HG02970 (cell line): Measurements from ENCODE around the gene RALGAPA1.

Source experiments
- ATAC-seq: cut with Tn5 transposase; IDR thresholded peaks from one replicate; pipeline ENCODE4 v1.9.1; 2021; ENCODE audit warnings: mild to moderate bottlenecking, moderate library complexity, moderate number of reproducible peaks; ENCODE audit not compliant: unreplicated experiment, low FRiP score

The RALGAPA1 gene

GRCh38 chr14:35556548-35556947 is 252.5 kb downstream of the RALGAPA1 start:
- ATAC-seq = no peak

DNA sequence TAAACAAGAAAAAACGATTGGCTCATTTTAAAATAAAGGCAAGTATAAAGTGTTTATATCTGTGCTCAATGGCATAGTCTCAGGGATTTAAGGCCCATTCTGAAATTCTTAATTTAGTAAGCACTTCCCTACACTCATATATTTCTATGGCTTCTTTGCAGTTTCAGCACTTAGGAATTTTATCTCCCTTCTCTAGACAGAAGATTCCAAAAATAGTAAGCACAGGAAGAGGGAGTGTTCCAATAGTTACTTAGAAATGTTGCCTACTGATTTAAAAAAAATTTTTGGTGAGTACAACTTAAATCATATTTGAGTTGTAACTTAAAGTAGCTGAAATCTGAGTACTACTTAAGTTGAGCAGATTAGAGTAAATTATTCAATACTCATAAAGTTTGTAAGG is 255.3 kb downstream of the RALGAPA1 start:
- no peak for ATAC-seq

DNA sequence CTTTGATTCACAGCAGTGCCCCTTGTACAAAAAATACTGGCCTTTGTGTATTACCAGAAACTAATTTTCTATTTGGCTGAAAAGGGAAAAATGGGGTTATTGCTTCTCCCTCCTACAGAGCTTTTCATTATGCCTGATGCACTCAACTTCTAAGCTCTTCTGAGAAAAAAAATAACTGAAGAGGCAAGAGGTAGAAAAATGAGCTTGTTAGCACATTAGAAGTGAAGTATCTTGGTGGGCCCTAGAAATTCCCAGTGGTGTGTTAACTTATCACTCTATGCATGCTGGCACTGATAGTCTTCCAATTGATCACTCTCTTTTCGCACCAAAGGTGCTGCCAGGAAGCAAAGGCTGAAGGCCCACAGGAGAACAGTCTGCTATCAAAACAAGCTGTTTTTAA is 258.0 kb downstream of the RALGAPA1 start:
- no peak for ATAC-seq

DNA sequence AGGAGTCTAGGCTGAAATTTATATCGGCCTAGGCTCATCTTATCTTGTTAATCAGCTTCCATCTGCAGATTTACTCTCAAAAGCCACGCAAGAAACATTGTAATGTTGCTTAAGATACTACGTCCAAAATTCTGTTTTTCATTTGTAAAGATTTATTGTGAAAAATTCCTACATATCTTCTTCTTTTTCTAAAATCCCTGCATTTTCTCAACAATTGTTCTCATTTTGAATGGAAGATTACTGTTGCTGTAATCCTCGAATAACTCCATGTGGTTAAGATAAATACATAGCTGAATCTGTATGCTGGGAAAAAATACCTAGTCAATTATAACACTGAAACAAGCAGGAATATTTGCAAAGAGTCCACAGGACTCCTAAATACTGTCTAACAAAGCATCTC is 259.5 kb downstream of the RALGAPA1 start:
- no peak for ATAC-seq

DNA sequence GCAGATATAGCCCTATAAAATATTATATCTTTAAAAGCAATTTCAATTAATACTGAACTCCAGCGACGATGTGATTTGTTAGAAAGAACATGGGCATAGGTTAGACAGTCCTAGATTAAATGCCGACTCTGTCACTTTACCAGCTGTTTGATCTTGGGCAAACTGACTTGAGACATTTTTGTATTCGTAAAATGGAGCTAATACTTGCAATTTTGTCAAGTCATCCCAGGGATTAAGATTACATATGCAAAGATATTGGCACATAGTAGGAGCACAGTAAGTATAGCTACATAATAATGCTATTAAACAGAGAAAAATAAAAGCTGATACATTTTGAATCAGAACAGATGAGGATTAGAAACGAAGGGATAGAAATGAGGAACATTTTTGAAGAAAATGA is 266.1 kb downstream of the RALGAPA1 start:
- no peak for ATAC-seq

GRCh38 chr14:35539969-35540368 is 269.1 kb downstream of the RALGAPA1 start:
- ATAC-seq = no peak

DNA sequence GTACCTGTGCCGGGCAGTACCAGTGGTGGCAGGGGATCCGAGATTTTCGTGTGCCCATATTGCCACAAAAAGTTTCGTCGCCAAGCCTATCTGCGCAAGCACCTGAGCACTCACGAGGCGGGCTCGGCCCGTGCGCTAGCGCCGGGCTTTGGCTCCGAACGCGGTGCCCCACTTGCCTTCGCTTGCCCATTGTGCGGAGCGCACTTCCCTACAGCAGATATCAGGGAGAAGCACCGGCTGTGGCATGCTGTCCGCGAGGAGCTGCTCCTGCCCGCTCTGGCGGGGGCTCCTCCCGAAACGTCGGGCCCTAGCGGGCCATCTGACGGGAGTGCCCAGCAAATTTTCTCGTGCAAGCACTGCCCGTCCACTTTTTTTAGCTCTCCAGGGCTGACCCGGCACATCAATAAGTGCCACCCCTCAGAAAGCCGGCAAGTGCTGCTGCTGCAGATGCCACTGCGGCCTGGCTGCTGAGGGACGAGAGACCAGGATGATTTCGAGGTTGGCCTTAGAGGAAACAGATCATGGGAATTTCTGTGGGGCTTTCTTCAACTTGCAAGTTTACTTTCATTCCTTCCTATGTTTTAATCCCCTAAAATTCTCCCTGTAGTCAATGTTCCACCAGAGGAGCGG is 273.5 kb downstream of the RALGAPA1 start:
- no peak for ATAC-seq

DNA sequence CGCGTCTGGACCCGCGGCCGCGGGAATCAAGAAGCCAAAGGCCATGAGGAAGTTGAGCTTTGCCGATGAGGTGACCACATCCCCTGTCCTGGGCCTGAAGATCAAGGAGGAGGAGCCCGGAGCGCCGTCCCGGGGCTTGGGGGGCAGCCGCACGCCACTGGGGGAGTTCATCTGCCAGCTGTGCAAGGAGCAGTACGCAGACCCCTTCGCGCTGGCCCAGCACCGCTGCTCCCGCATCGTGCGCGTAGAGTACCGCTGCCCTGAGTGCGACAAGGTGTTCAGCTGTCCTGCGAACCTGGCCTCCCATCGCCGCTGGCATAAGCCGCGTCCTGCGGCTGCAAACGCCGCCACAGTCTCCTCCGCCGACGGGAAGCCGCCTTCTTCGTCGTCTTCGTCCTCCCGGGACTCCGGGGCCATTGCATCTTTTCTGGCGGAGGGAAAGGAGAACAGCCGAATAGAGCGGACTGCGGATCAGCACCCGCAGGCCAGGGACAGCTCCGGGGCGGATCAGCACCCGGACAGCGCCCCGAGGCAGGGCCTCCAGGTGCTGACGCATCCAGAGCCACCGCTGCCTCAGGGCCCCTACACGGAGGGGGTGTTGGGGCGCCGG is 274.1 kb downstream of the RALGAPA1 start:
- no peak for ATAC-seq

- no peak for ATAC-seq
Observed at GRCh38 chr14:35534208-35534872, 274.8 kb downstream of the RALGAPA1 start.

DNA sequence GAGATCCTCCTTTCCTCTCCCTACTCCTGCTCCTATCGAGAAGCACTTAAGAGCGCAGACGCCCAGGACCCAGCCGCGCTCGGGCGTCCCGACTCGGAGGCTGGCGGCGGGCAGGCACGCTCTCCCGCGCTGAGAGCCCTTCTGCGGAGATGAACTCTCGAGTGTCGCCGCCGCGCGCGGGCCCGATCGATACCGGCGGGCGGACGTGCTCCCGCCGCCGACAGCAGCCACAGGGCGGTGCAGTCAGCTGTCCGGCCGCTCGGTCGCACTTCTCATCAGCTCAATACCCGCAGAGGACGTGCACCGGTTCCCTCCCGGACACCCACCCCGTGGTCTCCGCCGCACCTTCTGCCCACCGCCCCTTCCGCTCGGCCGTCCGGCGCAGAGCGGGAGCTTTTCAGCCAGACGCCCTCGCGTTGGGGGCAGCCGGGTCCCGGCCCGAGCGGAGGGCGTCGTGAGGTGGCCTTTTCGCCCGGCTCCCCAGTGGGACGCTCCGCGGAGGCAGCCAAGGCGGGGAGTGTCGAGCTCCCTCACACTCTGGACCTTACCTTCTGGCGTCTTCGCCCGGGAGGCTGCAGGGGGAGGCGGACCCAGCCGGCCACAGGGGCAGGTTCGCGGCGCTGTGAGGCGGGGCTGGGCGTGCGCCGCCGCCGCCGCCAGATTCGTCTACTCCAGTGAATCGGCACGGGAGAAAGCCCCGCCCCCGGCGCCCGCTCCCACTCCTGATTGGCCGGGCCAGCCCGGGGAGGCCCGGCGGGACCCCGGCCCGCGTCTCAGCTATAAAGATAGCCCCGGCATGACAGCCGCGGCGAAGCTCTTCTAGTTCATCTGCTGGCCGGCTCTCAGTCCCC is 275.5 kb downstream of the RALGAPA1 start, which contains the start of gene INSM2:
Gene INSM2 (plus strand): TSS at position 808 of the 851 bp plus-strand sequence. CDS start 89 bp downstream, outside the sequence.
- no peak for ATAC-seq

- no peak for ATAC-seq
Observed at GRCh38 chr14:35532783-35533356, 276.2 kb downstream of the RALGAPA1 start.

- ATAC-seq = no peak
Observed at GRCh38 chr14:35531960-35532747, 276.9 kb downstream of the RALGAPA1 start.

DNA sequence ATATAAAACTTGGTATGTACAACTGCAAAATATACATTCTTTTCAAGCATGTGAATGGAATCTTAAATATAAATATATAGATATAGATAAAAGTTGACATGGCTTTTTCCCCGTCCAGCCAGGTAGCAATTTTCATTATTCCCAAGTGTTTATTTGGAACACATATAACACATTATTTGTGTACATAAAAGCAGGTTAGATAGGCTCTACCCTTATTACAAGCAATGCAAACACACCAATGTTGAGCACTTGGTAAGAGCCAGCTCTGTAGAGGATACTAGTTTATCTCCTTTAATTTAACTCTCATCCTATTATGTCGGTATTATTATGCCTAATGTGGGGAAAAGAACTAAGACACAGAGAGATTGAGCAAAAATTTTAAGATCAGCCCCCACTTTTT is 282.1 kb downstream of the RALGAPA1 start:
- no peak for ATAC-seq

DNA sequence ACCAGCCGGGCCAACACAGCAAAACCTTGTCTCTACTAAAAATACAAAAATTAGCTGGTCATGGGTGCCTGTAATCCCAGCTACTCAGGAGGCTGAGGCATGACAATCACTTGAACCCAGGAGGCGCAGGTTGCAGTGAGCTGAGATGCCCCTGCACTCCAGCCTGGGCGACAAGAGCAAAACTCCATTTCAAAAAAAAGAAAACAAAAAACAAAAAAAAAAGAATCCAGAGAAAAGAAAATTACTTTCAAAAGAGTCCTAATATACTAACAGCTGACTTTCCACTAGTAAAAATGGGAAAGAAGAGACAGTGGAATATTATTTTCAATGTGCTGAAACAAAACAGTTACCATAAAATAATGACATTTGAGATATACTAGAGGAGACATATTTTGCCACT is 283.4 kb downstream of the RALGAPA1 start:
- no peak for ATAC-seq

- ATAC-seq = no peak
Observed at GRCh38 chr14:35519986-35520385, 289.1 kb downstream of the RALGAPA1 start.

GRCh38 chr14:35515916-35516315 is 293.2 kb downstream of the RALGAPA1 start:
- no peak for ATAC-seq

DNA sequence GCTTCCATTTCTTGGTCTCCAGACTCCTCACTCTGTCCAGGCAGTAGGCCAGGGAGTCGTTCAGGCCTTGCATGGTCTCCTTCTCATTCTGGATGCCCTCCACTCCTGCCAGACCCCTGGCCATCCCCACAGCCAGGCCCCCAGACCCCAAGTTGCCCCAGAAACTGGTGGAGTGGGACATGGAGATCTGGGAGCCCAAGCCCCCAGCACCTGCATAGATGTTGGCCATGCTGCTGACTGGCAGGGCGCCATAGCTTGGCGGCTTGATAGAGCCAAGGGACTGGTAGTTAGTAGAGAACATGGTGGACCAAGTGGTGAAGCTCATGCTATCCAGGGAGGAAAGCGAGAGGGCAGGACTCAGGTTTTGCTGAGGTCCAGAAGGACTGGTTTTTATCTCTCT is 296.3 kb downstream of the RALGAPA1 start:
- ATAC-seq = no peak

- no peak for ATAC-seq
Observed at GRCh38 chr14:35509846-35510245, 299.2 kb downstream of the RALGAPA1 start.

- ATAC-seq = no peak
Observed at GRCh38 chr14:35506927-35507326, 302.2 kb downstream of the RALGAPA1 start.

DNA sequence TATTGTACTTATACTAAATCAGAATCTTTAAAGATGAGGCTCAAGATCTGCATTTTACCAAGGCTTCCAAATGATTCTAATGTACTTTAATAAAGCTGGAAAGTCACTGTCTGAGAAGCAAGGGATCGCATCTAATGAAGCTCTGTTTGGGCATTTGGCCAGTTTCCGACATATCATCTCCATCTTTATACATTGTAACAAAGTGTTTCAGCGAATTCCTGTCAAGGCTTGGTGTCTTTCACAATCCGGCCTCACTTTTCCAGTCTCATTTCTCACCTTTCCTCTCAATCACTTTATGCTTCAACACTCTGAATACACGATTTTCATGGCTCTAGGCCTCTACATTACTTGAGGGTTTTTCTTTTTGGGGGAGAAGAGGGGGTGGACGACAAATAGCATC is 302.6 kb downstream of the RALGAPA1 start:
- ATAC-seq = no peak
